ENCODE data around the gene GPR108.

- TF ChIP-seq CTCF (IDR thresholded peaks at IDR 0.05) (no peak), POLR2A (IDR thresholded peaks at IDR 0.05; ENCODE audit: low read depth) (no peak), POLR2AphosphoS5 (IDR thresholded peaks at IDR 0.05) (no peak)
Measured at GRCh38 chr19:6729573-6730152, 7.7 kb downstream of the GPR108 start.
